HCT116 (cell line): ENCODE results near the gene LTO1. TPM values are rescaled to one million over a fixed set of nuclear protein-coding genes. Genes with fewer than 3 reads are reported as not detected.

Experiments
- ATAC-seq: fragments of 200-7000 bp; cut with Tn5 transposase; 2 replicates; pipeline ENCODE4 v1.9.1; 2020; ENCODE audit warnings: mild to moderate bottlenecking, moderate library complexity
- BruUV-seq: library from RNA; stranded (reverse); fragments of 400-500 nt; replicated peaks from 2 replicates; lab custom pipeline; 2021; lab: Mats Ljungman, UMichigan
- CTCF ChIA-PET: fragments of 300-600 bp; sonication (Branson Sonifier 250); formaldehyde crosslinking; loops from one replicate; lab custom pipeline; 2021; ENCODE audit warnings: antibody characterized with exemption; lab: Charles Lee
- POLR2A ChIA-PET: fragments of 300-600, 350-600 bp; sonication (Branson Sonifier 250); formaldehyde crosslinking; loops from one replicate; lab custom pipeline; 2021; ENCODE audit warnings: antibody characterized with exemption; lab: Charles Lee
- RAD21 ChIA-PET, 2 experiments: fragments of 300-600 bp; sonication (Branson Sonifier 250); formaldehyde crosslinking; loops; one replicate each; lab custom pipeline; 2023; ENCODE audit warnings: low total read pairs in 2 of 2; ENCODE audit not compliant: uncharacterized antibody in 2 of 2, unreplicated experiment in 2 of 2, low non-redundant PET in 1 of 2; lab: Charles Lee
- DNase-seq: peaks from one replicate; pipeline ENCODE4 v3.0.0-alpha.2; 2010; ENCODE audit warnings: low read depth, low spot score
- H2AFZ ChIP-seq: fragments of 200-600 bp; shearing (Covaris generic), sonication (generic); 2 replicates; pipeline ENCODE4 v1.6.1; 2017; ENCODE audit warnings: low read depth, mixed run types, mixed read lengths, antibody characterized with exemption, low read length; ENCODE audit not compliant: poor library complexity, severe bottlenecking
- H3K27ac ChIP-seq: 2 replicates; pipeline ENCODE4 v1.5.1; 2012; ENCODE audit warnings: low read depth, low read length
- H3K27me3 ChIP-seq: fragments of 200-600 bp; sonication (generic); 2 replicates; pipeline ENCODE4 v1.6.1; 2016; ENCODE audit warnings: mixed run types, low read length, mixed read lengths; ENCODE audit not compliant: insufficient read depth
- H3K36me3 ChIP-seq, 2 experiments: fragments of 200-500 bp in 1 of 2; fragments of 200-600 bp in 1 of 2; sonication (Bioruptor generic) in 1 of 2; sonication (generic) in 1 of 2; 2 replicates each; pipeline versions ENCODE4 v1.5.1 to v1.6.1; 2014 to 2016; ENCODE audit warnings: low read length in 2 of 2, inconsistent platforms in 1 of 2, mixed read lengths in 1 of 2, mixed run types in 1 of 2; ENCODE audit not compliant: insufficient read depth in 2 of 2, control insufficient read depth in 1 of 2
- H3K4me1 ChIP-seq, 2 experiments: fragments of 200-600 bp in 1 of 2; sonication (generic) in 1 of 2; 2 replicates each; pipeline versions ENCODE4 v1.5.1 to v1.6.1; 2012 to 2017; ENCODE audit warnings: low read length in 2 of 2, inconsistent platforms in 1 of 2, mild to moderate bottlenecking in 1 of 2, mixed read lengths in 1 of 2, mixed run types in 1 of 2, moderate library complexity in 1 of 2; ENCODE audit not compliant: insufficient read depth in 2 of 2, control insufficient read depth in 1 of 2
- H3K4me2 ChIP-seq: fragments of 200-600 bp; sonication (generic); 2 replicates; pipeline ENCODE4 v1.6.1; 2017; ENCODE audit warnings: mixed run types, low read length, mixed read lengths
- H3K4me3 ChIP-seq, 2 experiments: fragments of 200-600 bp in 1 of 2; sonication (generic) in 1 of 2; replicated peaks in 1 of 2; 2 replicates each; pipeline ENCODE4 v1.5.1; 2011 to 2016; ENCODE audit warnings: low read length in 2 of 2, control low read depth in 1 of 2, low read depth in 1 of 2, mild to moderate bottlenecking in 1 of 2, mixed read lengths in 1 of 2, mixed run types in 1 of 2
- H3K79me2 ChIP-seq: fragments of 200-600 bp; sonication (generic); 2 replicates; pipeline ENCODE4 v1.6.1; 2017; ENCODE audit warnings: mild to moderate bottlenecking, mixed run types, low read length, moderate library complexity, mixed read lengths; ENCODE audit not compliant: insufficient read depth
- H3K9ac ChIP-seq: fragments of 200-600 bp; sonication (generic); 2 replicates; pipeline ENCODE4 v1.6.1; 2016; ENCODE audit warnings: low read length, mixed read lengths
- H3K9me2 ChIP-seq: fragments of 200-600 bp; sonication (generic), shearing (Covaris generic); 2 replicates; pipeline ENCODE4 v1.6.1; 2017; ENCODE audit warnings: mixed run types, mild to moderate bottlenecking, moderate library complexity; ENCODE audit not compliant: insufficient read depth
- H3K9me3 ChIP-seq, 2 experiments: fragments of 200-500 bp in 1 of 2; fragments of 200-600 bp in 1 of 2; sonication (Bioruptor generic) in 1 of 2; sonication (generic) in 1 of 2; 2 replicates each; pipeline ENCODE4 v1.6.1; 2014 to 2017; ENCODE audit warnings: low read length in 2 of 2, mixed read lengths in 2 of 2, inconsistent platforms in 1 of 2, low read depth in 1 of 2, mild to moderate bottlenecking in 1 of 2, mixed run types in 1 of 2, moderate library complexity in 1 of 2; ENCODE audit not compliant: control insufficient read depth in 1 of 2, insufficient read depth in 1 of 2
- H4K20me1 ChIP-seq: fragments of 200-600 bp; sonication (generic), shearing (Covaris generic); 2 replicates; pipeline ENCODE4 v1.6.1; 2017; ENCODE audit warnings: mixed run types, mild to moderate bottlenecking, moderate library complexity; ENCODE audit not compliant: insufficient read depth
- CBX3 ChIP-seq: IDR thresholded peaks from 2 replicates; pipeline ENCODE4 v1.6.1; 2012; ENCODE audit warnings: low read depth
- CEBPB ChIP-seq: IDR thresholded peaks from 2 replicates; pipeline ENCODE4 v1.6.1; 2012; ENCODE audit warnings: low read depth
- EGR1 ChIP-seq: IDR thresholded peaks from 2 replicates; pipeline ENCODE4 v1.6.1; 2012; ENCODE audit warnings: low read depth
- EZH2 ChIP-seq: fragments of 200-600 bp; sonication (generic); IDR thresholded peaks from 2 replicates; pipeline ENCODE4 v1.6.1; 2017; ENCODE audit warnings: antibody characterized with exemption, mixed run types
- POLR2AphosphoS5 ChIP-seq: IDR thresholded peaks from 2 replicates; pipeline ENCODE4 v1.6.1; 2011; ENCODE audit warnings: mild to moderate bottlenecking, low read depth, low read length, moderate library complexity
- SIN3A ChIP-seq: IDR thresholded peaks from 2 replicates; pipeline ENCODE4 v1.6.1; 2012; ENCODE audit warnings: low read depth
- ZFX ChIP-seq: fragments of 450-650 bp; IDR thresholded peaks from 2 replicates; pipeline ENCODE4 v1.6.1; 2017
- ZNF274 ChIP-seq: fragments of 200-500 bp; sonication (Bioruptor generic); IDR thresholded peaks from 2 replicates; pipeline ENCODE4 v1.6.1; 2014; ENCODE audit warnings: mild to moderate bottlenecking, low read depth, low read length, inconsistent platforms
- intact Hi-C: fragments of 100-400 bp; cut with micrococcal nuclease; formaldehyde crosslinking; loops from 2 replicates; pipeline ENCODE4 v1.10.0; 2022
- total RNA-seq: library from RNA; stranded (reverse); gene quantifications from one replicate; pipeline ENCODE4 v1.2.1, GENCODE V29; 2021; ENCODE audit not compliant: unreplicated experiment
- TF ChIP-seq, protein P1 (sequence below): IDR thresholded peaks from 2 replicates; pipeline ENCODE4 v1.6.1; 2012; ENCODE audit warnings: low read depth
- TF ChIP-seq, protein P2 (sequence below): IDR thresholded peaks from 2 replicates; pipeline ENCODE4 v1.6.1; 2012

LTO1 gene
- total RNA-seq, 1 experiment from 2014 or later = 21.3 TPM

DNA sequence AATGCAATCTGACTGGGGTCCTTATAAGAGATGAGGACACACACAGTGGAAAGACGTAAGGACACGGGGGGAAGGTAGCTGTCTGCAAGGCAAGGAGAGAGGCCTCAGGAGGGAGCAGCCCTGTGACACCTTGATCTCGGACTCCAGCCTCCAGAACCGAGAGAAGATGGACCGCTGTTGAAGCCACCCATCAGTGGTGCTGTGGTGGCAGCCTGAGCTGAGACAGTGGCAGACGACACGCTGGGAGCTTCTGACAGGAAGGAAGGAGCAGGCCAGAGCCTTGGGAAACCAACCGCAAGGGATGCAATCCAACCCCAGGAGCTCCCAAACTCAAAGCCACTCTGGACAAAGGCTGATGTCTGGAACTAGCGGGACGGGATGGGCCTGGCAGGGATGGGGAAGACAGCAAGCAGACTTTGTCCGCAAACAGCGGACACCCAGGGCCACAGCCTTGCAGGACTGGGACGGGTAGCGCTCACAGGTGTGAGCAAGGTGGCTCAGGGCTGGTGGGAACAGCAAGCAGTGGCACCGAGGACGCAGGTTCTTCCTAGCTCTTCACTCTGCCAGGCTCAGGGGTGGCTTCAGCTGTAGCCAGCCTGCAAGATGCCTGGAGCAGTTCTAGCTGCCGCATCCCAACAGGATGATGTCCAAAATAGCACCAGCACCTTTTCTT lies 10.9 kb downstream of the LTO1 start:
- ChIA-PET POLR2A (no interaction called here), RAD21 (no interaction called here)
- Histone ChIP-seq H3K27ac (no peak overlapping the region), H3K4me1 (no peaks in the 10 kb centered on the region), H3K79me2 (no peaks in the 10 kb centered on the region; the same call in 1 of the 2 replicates), H3K9ac (no peak overlapping the region), H3K9me2 (no peaks in the 10 kb centered on the region), H3K36me3 (peaks cover 0 to under 1% of the 10 kb centered on the region in 2 experiments; a peak in 2 of 4 replicates), H4K20me1 (no peaks in the 10 kb centered on the region), H3K9me3 (no peaks in the 10 kb centered on the region), H3K4me2 (no peak overlapping the region)
- intact Hi-C loops = no loop called here
- no peak for DNase-seq
- no TSS peak for BruUV-seq
- TF ChIP-seq CEBPB (no peak), EZH2 (no peak), ZNF274 (no peak), EGR1 (no peak), POLR2AphosphoS5 (no peak), ZFX (no peak), SIN3A (no peak), CBX3 (no peak)
- TF ChIP-seq, protein P1, sequence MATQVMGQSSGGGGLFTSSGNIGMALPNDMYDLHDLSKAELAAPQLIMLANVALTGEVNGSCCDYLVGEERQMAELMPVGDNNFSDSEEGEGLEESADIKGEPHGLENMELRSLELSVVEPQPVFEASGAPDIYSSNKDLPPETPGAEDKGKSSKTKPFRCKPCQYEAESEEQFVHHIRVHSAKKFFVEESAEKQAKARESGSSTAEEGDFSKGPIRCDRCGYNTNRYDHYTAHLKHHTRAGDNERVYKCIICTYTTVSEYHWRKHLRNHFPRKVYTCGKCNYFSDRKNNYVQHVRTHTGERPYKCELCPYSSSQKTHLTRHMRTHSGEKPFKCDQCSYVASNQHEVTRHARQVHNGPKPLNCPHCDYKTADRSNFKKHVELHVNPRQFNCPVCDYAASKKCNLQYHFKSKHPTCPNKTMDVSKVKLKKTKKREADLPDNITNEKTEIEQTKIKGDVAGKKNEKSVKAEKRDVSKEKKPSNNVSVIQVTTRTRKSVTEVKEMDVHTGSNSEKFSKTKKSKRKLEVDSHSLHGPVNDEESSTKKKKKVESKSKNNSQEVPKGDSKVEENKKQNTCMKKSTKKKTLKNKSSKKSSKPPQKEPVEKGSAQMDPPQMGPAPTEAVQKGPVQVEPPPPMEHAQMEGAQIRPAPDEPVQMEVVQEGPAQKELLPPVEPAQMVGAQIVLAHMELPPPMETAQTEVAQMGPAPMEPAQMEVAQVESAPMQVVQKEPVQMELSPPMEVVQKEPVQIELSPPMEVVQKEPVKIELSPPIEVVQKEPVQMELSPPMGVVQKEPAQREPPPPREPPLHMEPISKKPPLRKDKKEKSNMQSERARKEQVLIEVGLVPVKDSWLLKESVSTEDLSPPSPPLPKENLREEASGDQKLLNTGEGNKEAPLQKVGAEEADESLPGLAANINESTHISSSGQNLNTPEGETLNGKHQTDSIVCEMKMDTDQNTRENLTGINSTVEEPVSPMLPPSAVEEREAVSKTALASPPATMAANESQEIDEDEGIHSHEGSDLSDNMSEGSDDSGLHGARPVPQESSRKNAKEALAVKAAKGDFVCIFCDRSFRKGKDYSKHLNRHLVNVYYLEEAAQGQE = no peak
- TF ChIP-seq, protein P2, sequence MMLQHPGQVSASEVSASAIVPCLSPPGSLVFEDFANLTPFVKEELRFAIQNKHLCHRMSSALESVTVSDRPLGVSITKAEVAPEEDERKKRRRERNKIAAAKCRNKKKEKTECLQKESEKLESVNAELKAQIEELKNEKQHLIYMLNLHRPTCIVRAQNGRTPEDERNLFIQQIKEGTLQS = no peak
- TF ChIP-seq, all 23 proteins: peak for 0
- H3K27me3 ChIP-seq = no peaks in the 10 kb centered on the region
- no peak overlapping the region for H2AFZ ChIP-seq
- H3K4me3 ChIP-seq = no peak overlapping the region
- CTCF ChIA-PET = no interaction called here
- ATAC-seq = no peak
